Ammon's horn (tissue), 1 donor: Measurements from ENCODE around the gene S1PR4.

Source experiments
- DNase-seq: peaks from one replicate; pipeline ENCODE4 v3.0.0-alpha.2; 2016; ENCODE audit warnings: low spot score

The S1PR4 gene, protein sequence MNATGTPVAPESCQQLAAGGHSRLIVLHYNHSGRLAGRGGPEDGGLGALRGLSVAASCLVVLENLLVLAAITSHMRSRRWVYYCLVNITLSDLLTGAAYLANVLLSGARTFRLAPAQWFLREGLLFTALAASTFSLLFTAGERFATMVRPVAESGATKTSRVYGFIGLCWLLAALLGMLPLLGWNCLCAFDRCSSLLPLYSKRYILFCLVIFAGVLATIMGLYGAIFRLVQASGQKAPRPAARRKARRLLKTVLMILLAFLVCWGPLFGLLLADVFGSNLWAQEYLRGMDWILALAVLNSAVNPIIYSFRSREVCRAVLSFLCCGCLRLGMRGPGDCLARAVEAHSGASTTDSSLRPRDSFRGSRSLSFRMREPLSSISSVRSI

DNA sequence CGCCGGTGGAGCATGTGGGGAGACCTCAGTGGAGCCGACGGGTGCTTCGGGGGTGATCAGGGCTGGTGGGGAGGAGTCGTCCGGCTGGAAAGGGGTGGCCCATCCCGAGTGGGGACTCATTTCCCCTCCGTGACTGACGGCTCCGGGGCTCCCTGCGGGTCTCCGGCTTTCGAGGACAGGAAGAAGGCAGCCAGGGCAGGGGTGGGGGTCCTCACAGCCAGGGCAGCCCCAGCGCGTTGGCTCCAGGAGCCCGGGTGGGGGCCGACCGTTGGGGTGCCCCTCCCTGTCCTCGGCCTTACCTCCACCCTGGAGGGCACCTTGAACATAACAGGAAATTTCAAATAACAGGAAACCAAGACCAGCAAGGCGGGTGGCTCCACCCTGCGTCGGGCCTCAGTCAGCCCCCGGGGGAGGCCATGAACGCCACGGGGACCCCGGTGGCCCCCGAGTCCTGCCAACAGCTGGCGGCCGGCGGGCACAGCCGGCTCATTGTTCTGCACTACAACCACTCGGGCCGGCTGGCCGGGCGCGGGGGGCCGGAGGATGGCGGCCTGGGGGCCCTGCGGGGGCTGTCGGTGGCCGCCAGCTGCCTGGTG is at the start of gene S1PR4:
Gene S1PR4, plus strand, starts transcription at position 393 of the 596 bp plus-strand sequence. Its CDS starts 24 bp downstream, at position 417.
- no peak for DNase-seq

DNA sequence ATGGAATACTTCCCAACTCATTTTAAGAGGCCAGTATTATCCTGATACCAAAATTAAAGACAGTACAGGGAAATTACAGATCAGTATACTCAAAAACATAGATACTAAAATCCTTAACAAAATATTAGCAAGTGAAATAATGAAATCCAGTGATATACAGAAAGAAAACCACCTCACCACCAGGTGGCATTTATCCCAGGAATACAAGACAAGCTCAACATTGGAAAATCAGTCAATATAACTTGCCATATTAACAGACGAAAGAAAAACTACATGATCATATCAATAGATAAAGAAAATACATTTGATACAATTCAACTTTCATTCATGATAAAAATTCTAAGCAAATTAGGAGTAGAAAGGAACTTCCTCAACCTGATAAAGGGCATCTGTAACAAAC is 49.5 kb upstream of the S1PR4 start:
- no peak for DNase-seq

DNA sequence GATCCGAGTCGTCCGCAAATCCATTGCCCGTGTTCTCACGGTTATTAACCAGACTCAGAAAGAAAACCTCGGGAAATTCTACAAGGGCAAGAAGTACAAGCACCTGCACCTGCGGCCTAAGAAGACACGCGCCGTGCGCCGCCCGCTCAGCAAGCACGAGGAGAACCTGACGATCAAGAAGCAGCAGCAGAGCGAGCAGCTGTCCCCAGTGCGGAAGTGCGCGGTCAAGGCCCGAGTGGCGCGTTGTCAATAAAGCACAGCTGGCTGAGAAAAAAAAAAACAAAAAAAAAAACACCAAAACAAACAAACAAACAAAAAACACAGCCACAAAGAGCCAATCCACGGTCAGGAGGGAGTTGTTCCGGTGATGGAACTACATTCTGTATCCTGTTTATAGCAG is 47.4 kb upstream of the S1PR4 start:
- no peak for DNase-seq

DNA sequence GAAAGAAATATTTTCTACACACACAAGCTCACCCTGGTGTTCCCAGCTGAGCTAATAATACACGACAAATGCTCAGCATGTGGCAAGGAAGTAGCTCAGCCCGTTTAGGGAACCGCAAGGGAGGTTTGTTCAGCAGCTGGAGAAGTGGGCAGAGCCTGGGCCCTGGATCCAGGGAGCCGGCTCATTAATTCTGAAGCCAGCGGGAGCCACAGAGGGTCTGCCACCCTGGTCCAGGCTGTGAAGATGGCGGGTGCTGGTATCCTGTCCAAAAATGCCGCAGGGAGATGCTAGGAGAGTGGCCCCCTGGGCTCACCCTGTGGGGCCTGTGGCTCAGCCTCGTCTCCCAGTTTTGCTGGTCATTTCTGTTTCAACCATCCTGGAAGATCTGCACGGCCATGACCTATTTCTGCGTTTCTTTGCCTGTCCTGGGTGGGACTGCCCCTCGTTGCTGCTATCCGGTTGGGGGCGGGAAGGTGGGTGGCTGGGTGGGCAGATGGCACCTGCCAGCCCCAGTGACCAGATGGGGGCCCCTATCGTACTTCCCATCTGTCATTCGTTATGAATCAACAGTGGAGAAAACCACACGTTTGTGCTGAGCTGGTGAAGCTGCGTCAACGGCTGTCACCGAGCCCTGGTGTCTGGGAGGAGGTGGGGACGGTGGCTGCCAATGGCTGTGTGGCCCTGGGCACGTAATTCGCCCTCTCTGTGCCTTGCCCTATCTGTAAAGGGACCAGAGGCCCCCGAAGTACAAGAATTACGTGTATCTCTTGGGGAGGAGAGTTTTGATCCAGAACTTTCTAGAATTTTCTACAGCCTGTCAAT is 45.4 kb upstream of the S1PR4 start:
- peak; percentile 72 for DNase-seq

DNA sequence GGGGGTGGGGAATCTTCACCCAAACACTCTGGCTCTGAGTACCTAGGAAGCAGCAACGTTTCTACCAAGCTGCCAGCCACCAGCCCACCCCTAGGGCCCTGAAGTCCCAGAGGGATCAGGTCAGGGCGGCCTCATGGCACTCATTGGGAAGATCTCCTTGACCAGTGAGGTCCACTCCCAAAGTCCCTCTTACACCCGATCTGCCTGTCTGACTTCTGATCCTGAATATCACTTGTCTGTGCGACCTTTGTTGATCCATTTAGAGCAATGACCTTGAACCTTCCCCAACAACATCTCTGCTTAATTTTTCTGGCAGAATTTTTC is 44.8 kb upstream of the S1PR4 start:
- no peak for DNase-seq

DNA sequence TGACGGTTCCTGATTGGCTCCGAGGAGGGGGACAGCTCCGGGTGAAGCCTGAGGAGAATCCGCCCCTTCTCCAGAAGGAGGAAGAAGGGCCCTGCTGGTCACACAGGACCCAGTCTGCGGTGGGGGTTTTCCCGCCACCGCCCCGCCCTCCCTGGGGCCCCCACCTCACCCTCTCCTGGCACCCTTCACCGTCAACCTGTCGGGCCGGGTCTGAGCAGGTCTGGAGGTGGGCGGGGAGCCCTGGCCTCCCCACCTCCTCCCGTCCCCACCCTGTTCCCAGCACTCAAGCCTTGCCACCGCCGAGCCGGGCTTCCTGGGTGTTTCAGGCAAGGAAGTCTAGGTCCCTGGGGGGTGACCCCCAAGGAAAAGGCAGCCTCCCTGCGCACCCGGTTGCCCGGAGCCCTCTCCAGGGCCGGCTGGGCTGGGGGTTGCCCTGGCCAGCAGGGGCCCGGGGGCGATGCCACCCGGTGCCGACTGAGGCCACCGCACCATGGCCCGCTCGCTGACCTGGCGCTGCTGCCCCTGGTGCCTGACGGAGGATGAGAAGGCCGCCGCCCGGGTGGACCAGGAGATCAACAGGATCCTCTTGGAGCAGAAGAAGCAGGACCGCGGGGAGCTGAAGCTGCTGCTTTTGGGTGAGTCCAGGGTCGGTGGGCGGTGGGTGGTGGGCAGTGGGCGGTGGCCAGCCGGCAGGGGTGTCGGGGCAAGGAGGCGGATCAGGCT is 42.4 kb upstream of the S1PR4 start, which contains the start of gene GNA15:
Gene GNA15, plus strand, starts transcription at position 73 of the 723 bp plus-strand sequence. Its CDS starts 418 bp downstream, at position 491.
- DNase-seq, result no peak

DNA sequence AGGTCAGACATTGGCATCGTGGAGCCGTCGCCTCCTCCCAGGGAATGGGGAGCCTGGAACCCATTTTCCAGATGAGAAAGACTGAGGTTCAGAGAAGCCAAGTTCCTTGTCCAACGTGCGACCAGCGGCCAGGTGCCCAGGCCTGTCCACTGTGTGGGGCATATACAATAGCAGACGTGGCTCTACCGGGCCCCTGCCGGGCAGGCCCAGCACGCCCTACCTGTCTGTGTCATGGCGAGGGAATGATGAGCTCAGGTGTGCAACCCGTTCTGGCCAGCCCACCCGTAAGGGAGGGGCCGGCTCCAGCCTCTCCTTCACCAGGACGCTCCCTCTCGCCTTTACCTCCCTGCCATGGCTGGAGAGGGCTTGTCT is 41.9 kb upstream of the S1PR4 start:
- DNase-seq, result no peak

DNA sequence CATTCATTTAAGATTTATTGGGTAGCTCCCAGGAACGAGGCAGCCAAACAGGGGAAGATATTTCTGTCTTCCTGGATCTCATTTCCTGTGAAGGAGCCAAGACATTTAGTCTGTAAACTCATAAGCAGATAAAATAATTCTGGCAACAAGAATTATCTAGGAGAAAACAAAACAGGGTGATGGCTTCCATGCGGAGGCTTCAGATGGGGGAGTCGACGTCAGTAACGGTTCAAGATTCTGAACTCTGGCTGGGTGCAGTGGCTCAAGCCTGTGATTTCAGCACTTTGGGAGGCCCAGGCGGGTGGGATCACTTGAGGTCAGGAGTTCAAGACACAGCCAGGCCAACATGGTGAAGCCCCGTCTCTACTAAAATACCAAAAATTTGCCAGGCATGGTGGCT is 41.5 kb upstream of the S1PR4 start:
- DNase-seq, result no peak

DNA sequence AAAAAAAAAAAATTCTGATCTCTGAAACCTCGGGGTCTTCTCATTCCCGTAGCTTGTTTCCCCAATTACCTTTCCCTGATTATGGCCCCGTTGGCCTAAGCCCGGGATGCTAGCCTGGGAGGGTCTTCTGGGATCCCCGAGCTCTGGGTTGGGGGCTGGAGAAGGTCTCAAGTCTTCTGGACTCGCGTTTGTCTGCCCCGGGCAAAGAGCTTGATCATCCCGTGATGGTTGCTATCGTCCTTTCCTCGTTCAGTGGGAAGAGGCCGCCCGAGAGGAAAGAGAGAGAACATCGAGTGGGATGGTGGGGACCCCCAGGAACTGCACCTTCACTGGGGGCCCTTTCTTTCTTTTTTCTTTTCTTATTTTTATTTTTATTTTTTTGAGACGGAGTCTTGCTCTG is 40.3 kb upstream of the S1PR4 start:
- DNase-seq, result no peak

DNA sequence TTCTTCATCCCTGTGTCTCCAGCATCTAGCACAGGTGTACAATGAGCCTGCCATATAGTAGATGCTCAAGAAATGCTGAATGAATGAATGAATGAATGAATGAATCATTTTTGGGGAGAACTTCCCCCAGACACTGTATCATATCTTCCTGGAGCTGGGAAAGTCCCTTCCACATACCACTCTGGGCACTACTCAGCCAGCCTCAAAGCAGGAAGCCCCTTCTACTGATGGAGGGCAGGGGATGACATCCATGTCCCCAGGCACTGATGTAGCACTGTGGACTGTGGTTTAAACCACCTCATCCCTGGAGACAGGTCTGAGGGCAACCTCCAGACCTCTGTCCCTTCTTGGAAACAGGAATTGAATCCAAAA is 37.9 kb upstream of the S1PR4 start:
- DNase-seq, result no peak

DNA sequence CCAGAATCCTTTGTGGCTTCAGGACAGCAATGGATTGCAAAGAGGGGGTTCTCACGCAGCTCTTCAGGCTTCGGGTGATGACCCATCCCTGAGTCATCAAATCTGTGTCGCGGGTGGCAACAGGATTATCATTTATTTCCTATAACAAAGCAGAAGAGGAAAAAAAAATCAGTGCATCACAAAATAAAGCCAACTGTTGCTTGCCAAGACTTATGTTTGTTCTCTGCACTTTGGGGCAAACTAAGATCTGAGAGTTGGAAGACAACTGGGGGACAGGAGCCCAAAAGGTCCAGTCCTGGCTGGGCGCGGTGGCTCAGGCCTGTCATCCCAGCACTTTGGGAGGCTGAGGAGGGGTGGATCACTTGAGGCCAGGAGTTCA is 36.3 kb upstream of the S1PR4 start:
- DNase-seq, result no peak

DNA sequence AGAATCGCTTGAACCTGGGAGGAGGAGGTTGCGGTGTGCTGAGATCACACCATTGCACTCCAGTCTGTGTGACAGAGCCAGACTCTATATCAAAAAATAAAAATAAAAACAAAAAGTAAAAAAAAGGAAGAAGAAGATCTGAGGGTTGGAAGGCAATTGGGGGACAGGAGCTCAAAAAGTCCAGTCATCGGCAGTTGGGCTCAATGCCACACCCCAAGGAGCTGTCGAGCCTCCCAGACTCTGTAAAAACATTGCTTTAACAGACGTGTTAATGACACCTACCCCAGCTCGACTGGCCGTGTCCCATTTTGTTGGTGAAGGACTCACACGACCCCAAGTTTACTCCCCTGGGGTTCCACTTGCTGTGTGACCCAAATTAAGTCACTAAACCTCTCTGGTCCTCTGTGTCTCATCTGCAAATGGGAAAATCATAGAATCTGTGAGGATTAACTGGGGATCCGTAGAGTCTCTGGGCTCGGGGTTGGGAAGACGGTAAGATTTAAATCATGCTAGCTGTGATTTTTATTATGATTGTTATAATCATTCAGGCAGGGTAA is 35.7 kb upstream of the S1PR4 start:
- DNase-seq, result no peak

DNA sequence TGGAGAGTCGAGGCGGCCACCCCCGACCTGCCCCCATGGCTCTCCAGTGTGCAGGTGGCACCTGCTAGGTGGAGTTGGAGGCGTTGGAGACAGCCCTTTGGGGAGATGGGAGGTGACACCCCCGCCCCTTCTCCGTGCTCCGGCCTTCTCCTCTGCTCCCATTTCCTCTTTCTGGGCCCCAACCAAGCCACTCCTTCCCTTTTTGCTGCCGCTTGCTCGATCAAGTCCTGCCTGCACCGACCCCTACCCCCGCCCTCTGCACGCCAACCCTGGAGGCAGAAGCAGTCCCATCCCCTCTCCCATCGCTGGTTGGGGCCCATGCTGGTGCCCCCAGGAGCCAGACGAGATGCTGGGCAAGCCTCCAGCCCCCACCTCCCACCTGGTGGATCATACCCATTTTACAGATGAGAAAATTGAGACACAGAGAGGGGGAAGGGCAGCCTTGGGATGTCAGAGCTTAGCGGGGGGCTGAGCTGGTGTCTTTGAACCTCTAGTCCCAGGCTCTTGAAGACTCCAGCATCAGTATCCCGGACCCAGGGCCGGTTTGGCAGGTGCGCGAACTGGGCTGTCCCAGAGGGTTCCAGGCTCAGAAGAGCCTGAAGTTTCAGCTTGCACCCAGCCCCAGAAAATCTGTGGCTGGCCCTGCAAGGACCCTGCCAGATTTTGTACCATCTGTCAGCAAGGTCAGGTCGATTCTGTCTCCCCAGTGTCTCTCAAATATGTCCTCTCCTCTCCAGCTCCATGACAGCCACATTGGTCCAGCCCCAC is 32.5 kb upstream of the S1PR4 start:
- DNase-seq, result peak; percentile 57

DNA sequence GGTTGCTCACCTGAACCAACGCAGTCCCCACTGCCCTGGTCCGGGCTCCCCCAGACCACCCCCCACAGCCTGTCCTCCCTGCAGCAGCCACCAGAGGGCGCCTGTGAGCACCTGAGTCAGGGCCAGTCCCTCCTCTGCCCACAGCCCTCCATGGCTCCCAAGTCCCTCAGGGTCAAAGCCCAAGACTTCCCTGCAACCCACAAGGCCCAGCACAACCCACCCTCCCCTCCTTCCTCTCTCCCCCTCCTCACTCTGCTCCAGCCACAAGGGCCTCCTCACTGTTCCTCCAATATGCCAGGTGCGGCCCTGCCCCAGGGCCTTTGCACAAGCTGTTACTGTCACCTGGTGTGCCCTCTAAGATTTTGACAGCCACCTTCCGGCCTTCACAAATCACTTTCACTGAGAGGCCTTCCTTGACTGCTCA is 31.9 kb upstream of the S1PR4 start:
- DNase-seq, result no peak

DNA sequence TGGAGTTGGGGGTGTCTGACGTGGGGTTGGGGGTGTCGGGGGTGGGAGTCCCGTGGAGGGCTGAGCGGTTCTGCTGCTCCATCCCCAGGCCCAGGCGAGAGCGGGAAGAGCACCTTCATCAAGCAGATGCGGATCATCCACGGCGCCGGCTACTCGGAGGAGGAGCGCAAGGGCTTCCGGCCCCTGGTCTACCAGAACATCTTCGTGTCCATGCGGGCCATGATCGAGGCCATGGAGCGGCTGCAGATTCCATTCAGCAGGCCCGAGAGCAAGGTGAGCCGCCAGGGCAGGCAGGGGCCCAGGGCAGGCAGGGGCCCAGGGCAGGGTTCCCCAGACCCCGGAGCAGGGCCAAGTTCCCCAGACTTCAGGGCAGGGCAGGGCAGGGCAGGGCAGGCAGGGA is 30.1 kb upstream of the S1PR4 start:
- no peak for DNase-seq

DNA sequence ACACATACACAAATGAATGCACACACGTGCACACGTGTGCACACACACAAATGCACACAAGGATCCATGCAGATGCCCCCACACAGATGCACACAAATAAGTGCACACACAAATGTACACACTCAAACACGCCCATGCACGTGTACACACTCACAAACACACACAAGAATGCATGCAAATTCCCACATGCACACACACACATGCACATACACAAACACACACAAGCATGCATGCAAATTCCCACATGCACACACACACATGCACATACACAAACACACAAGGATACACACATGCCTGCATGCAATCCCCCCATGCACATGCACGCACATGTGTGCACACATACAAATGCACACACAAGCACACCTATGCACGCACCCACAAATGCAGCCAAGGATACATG is 29.5 kb upstream of the S1PR4 start:
- no peak for DNase-seq

DNA sequence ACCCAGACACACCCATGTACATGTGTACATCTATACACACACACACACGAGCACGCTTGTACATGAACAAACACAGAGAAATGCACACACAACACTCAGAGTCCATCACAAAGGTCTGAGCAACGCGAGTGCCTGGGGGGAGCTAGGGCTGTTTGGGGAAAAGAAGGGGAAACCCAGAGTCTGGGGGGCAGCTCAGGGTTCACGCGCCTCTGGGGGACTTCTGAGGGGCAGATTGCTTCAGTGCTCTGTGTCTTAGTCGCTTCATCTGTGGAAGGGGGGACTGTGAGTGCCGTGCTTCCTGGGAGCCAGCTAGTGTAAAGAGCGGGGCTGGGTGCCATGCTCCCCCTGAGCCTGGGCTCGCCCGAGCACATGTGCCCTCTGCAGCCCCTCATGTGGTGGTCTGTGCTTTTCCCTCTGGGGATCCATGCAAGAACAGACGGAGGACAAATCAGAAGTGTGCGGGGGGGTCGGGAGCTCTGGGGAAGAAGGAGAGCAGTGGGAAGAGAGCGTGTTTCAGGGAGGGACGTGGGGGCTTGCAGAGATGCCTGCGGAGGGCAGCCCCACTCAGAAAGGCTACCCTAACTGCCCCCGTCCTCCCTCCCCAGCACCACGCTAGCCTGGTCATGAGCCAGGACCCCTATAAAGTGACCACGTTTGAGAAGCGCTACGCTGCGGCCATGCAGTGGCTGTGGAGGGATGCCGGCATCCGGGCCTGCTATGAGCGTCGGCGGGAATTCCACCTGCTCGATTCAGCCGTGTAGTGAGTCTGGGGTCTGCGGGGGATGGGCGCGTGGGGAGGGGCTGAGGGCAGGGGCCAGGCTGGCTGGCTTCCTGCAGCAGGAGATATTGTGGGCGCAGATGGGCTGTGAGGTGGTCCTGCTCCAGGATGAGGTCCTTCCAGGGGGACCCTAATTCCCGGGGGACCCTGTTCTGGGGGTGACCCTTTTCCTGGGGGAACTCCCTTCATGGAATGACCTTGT is 28.8 kb upstream of the S1PR4 start:
- DNase-seq, result no peak

DNA sequence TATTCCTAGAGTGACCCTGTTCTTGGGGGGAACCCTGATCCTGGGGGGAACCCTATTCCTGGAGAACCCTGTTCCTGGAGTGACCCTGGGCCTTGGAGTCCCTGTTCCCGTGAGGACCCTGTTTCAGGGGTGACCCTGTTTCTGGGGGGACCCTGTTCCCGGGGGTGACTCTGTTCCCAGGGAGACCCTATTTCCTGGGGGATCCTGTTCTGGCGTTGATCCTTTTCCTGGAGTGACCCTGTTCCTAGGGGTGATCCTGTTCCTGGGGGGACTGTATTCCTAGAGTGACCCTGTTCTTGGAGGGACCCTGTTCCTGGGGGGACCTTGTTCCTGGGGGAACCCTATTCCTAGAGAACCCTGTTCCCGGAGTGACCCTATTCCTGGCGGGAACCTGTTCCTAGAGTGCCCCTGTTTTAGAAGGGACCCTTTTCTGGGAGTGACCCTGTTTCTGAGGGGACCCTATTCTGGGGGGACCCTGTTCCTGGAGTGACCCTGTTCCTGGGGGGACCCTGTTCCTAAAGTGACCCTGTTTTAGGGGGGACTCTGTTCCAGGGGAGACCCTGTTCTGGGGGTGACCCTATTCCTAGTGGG is 27.7 kb upstream of the S1PR4 start:
- DNase-seq, result no peak

DNA sequence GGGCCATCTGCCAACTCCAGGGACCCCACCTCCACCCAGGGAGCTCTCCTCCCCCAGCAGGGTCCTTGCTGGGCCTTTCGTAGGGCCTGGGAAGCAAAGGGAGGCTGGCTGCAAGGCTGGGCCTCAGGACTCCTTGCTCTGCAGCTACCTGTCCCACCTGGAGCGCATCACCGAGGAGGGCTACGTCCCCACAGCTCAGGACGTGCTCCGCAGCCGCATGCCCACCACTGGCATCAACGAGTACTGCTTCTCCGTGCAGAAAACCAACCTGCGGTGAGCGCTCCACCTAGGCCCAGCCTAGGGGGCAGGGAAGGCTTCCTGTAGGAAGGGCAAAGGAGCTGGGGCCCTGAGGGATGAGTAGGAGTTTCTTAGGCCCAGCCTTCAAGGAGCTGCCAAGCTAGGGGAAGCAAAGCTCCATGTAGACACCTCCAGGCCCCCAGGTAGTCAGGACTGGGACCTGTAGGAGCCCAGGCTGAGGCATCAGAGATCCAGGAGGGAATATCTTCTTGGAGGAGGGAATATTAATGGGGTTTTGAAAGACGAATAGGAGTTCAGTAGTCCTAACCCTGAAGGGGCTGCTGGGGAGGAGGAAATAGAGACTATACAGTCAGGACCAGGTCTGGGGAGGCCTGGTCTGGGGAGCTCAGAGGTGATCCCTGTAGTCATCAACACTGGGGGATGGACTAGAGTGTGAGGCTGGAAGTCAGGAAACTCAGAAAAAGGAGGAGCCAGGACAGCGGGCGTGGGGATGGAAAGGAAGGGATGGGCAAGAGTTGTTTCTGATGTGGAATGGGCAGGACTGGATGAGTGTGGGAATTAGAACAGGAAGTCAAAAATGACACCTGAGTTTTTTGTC is 26.8 kb upstream of the S1PR4 start:
- no peak for DNase-seq
